ENCODE data around the gene SDHAF3. TPM values are rescaled to one million over a fixed set of nuclear protein-coding genes. Genes with fewer than 3 reads are reported as not detected.
A peak's percentile ranks its signal among the peaks of the same experiment; 100 is the strongest.

The SDHAF3 gene
- total and polyA plus RNA-seq, 9 donors = 5.1 to 13.1 (median 9.1) TPM

- TF ChIP-seq EP300 (IDR thresholded peaks at IDR 0.05) (no peak), CTCF (IDR thresholded peaks at IDR 0.05) (no peak), POLR2A (IDR thresholded peaks at IDR 0.05) (no peak)
- H3K4me1 ChIP-seq (ENCODE audit: insufficient read depth) = no peaks in the 10 kb centered on the region
- H3K4me3 ChIP-seq = no peak overlapping the region
- intact Hi-C loops (cut with DNase I) = no loop called here
- no peak for DNase-seq
- no peaks in the 10 kb centered on the region for H3K36me3 ChIP-seq
- no peaks in the 10 kb centered on the region for H3K9me3 ChIP-seq
- 92 to 93% (median 93%) methylated on average over 4 of the region's 4 CpGs for WGBS, 3 donors
- H3K27me3 ChIP-seq = no peaks in the 10 kb centered on the region
- no peak overlapping the region for H3K27ac ChIP-seq
Measured at GRCh38 chr7:97167176-97167575, 49.7 kb downstream of the SDHAF3 start.

- Histone ChIP-seq H3K9me3 (no peaks in the 10 kb centered on the region), H3K27me3 (no peaks in the 10 kb centered on the region), H3K4me3 (no peak overlapping the region), H3K4me1 (ENCODE audit: insufficient read depth) (no peaks in the 10 kb centered on the region), H3K36me3 (no peaks in the 10 kb centered on the region), H3K27ac (no peak overlapping the region)
- no peak for DNase-seq
- TF ChIP-seq EP300 (IDR thresholded peaks at IDR 0.05) (no peak), CTCF (IDR thresholded peaks at IDR 0.05) (no peak), POLR2A (IDR thresholded peaks at IDR 0.05) (no peak)
- WGBS, 3 donors = 64 to 97% (median 79%) methylated on average over 3 of the region's 3 CpGs
- intact Hi-C loops (cut with DNase I) = no loop called here
Measured at GRCh38 chr7:97167749-97168148, 50.3 kb downstream of the SDHAF3 start.

GRCh38 chr7:97174303-97174702, 56.8 kb downstream of the SDHAF3 start:
- Histone ChIP-seq H3K27me3 (no peaks in the 10 kb centered on the region), H3K36me3 (no peaks in the 10 kb centered on the region)
- intact Hi-C loops (cut with DNase I) = no loop called here

GRCh38 chr7:97179454-97180104, 62.1 kb downstream of the SDHAF3 start:
- no peaks in the 10 kb centered on the region for H3K4me1 ChIP-seq (ENCODE audit: insufficient read depth)
- no peak overlapping the region for H3K27ac ChIP-seq
- peak in 2 of 3 donors; percentile 21 to 64 for TF ChIP-seq CTCF (IDR thresholded peaks at IDR 0.05)
- no peak for TF ChIP-seq EP300 (IDR thresholded peaks at IDR 0.05)
- no peak for TF ChIP-seq POLR2A (IDR thresholded peaks at IDR 0.05)
- H3K4me3 ChIP-seq = no peak overlapping the region
- no peaks in the 10 kb centered on the region for H3K9me3 ChIP-seq
- H3K27me3 ChIP-seq = no peaks in the 10 kb centered on the region
- no peaks in the 10 kb centered on the region for H3K36me3 ChIP-seq
- peak in 4 of 5 donors; percentile 11 to 34 (median 24) for DNase-seq
- intact Hi-C loops (cut with DNase I) = loop anchor here in 1 of 4 donors (10.0 kb wide), 1 partner anchor 75 kb away; no protein-coding TSS in a partner anchor
- 1 to 3% (median 1%) methylated on average over 2 of the region's 2 CpGs for WGBS, 3 donors

More at GRCh38 chr7:97174303-97174702, 56.8 kb downstream of the SDHAF3 start:
- Histone ChIP-seq H3K9me3 (no peaks in the 10 kb centered on the region), H3K4me3 (no peak overlapping the region), H3K27ac (no peak overlapping the region), H3K4me1 (ENCODE audit: insufficient read depth) (no peaks in the 10 kb centered on the region)
- no peak for TF ChIP-seq CTCF (IDR thresholded peaks at IDR 0.05)
- no peak for TF ChIP-seq POLR2A (IDR thresholded peaks at IDR 0.05)
- no peak for TF ChIP-seq EP300 (IDR thresholded peaks at IDR 0.05)
- DNase-seq = no peak

Data from ovary (tissue), 9 donors.